A549 (cell line): ENCODE measurements around the gene TOX4.

Source experiments
- CBX2 ChIP-seq: fragments of 200-600 bp; sonication (generic); IDR thresholded peaks from 2 replicates; pipeline ENCODE4 v1.6.1; 2016; ENCODE audit warnings: low read depth, mild to moderate bottlenecking, borderline replicate concordance
- CHD2 ChIP-seq: fragments of 150-350 bp; IDR thresholded peaks from 2 replicates; pipeline ENCODE4 v1.6.1; 2014; ENCODE audit warnings: low read length; ENCODE audit not compliant: partially characterized antibody
- CTCF ChIP-seq: fragments of >200 bp; sonication (Bioruptor Twin); formaldehyde crosslinking; IDR thresholded peaks from 3 replicates; pipeline ENCODE4 v1.5.1; 2016
- EHF ChIP-seq: fragments of 250-450 bp; sonication (Bioruptor Pico); IDR thresholded peaks from 2 replicates; pipeline ENCODE4 v1.5.0; 2020; ENCODE audit warnings: mild to moderate bottlenecking
- HDAC2 ChIP-seq: fragments of 200-600 bp; sonication (generic); IDR thresholded peaks from 2 replicates; pipeline ENCODE4 v1.6.1; 2016
- JUNB ChIP-seq: fragments of >200 bp; sonication (Bioruptor Twin); formaldehyde crosslinking; IDR thresholded peaks from 2 replicates; pipeline ENCODE4 v1.6.1; 2016
- MAZ ChIP-seq: fragments of 150-350 bp; IDR thresholded peaks from 2 replicates; pipeline ENCODE4 v1.6.1; 2014; ENCODE audit warnings: antibody characterized with exemption, low read depth, low read length, borderline replicate concordance
- POLR2AphosphoS2 ChIP-seq: conservative IDR thresholded peaks from 2 replicates; pipeline ENCODE4 v1.6.1; 2012; ENCODE audit warnings: low read length, improper control_type of control experiment, inconsistent platforms
- REST ChIP-seq: fragments of 200-600 bp; sonication (generic); IDR thresholded peaks from 2 replicates; pipeline ENCODE4 v1.6.1; 2016; ENCODE audit warnings: antibody characterized with exemption, mild to moderate bottlenecking, moderate library complexity
- SMC3 ChIP-seq: fragments of >200 bp; sonication (Bioruptor Twin); formaldehyde crosslinking; IDR thresholded peaks from 3 replicates; pipeline ENCODE4 v1.6.1; 2018; ENCODE audit warnings: inconsistent platforms
- TFCP2L1 ChIP-seq: fragments of 250-450 bp; sonication (Bioruptor Pico); IDR thresholded peaks from 2 replicates; pipeline ENCODE4 v1.5.0; 2021; ENCODE audit warnings: mild to moderate bottlenecking
- TF ChIP-seq, protein P1 (sequence below): fragments of 450-650 bp; IDR thresholded peaks from 2 replicates; pipeline ENCODE4 v1.6.1; 2014; ENCODE audit warnings: antibody characterized with exemption
- TF ChIP-seq, protein P2 (sequence below): fragments of 250-450 bp; sonication (Bioruptor Pico); IDR thresholded peaks from 2 replicates; pipeline ENCODE4 v1.5.0; 2021; ENCODE audit warnings: mild to moderate bottlenecking, moderate library complexity, borderline replicate concordance

DNA sequence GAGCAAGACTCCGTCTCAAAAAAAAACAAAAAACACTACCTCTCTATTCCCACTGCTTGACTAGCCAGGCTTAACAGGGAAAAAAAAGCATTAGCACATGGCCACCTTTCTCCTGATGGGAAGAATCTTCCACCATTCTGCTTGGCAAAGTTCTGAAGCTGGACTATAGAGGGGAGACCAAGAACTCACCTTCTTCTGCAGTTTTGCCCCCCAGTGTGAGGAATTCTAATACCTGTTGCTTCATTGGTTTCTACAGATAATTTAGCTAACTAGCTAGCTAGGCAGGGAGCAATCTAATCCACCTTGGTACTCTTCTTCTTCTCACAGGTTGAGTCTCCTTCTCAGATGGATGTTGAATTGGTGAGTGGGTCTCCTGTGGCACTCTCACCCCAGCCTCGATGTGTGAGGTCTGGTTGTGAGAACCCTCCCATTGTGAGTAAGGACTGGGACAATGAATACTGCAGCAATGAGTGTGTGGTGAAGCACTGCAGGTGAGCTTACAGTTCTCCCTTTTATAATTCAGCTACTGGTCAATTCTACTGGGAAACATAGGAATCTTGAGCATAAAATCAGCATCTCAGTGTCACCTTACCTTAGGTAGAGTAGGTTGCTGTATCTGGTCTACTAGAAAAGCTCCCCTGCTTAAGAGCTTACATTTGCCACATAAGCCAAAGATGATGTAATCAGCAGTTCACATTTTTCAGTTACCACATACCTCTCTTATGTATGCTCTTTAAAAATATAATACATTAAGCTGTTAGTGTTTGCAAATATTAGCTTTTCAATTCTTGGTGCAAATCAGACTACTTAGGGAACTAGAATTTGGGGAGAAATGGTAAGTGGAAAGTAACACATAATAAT lies 18.1 kb downstream of the TOX4 start:
- TF ChIP-seq CHD2 (no peak), CTCF (no peak), REST (no peak), HDAC2 (no peak), POLR2AphosphoS2 (no peak), TFCP2L1 (CRISPR knock-in tag) (no peak), EHF (CRISPR knock-in tag) (no peak), JUNB (no peak), CBX2 (no peak), SMC3 (no peak), MAZ (no peak)
- TF ChIP-seq, protein P1, sequence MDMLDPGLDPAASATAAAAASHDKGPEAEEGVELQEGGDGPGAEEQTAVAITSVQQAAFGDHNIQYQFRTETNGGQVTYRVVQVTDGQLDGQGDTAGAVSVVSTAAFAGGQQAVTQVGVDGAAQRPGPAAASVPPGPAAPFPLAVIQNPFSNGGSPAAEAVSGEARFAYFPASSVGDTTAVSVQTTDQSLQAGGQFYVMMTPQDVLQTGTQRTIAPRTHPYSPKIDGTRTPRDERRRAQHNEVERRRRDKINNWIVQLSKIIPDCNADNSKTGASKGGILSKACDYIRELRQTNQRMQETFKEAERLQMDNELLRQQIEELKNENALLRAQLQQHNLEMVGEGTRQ, result no peak
- TF ChIP-seq, protein P2, sequence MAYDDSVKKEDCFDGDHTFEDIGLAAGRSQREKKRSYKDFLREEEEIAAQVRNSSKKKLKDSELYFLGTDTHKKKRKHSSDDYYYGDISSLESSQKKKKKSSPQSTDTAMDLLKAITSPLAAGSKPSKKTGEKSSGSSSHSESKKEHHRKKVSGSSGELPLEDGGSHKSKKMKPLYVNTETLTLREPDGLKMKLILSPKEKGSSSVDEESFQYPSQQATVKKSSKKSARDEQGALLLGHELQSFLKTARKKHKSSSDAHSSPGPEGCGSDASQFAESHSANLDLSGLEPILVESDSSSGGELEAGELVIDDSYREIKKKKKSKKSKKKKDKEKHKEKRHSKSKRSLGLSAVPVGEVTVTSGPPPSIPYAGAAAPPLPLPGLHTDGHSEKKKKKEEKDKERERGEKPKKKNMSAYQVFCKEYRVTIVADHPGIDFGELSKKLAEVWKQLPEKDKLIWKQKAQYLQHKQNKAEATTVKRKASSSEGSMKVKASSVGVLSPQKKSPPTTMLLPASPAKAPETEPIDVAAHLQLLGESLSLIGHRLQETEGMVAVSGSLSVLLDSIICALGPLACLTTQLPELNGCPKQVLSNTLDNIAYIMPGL (CRISPR knock-in tag), result no peak
